MM.1S (cell line): ENCODE results near the gene NPFF.

Experiments
- DNase-seq: peaks from one replicate; pipeline ENCODE4 v3.0.0-alpha.2; 2015
- H2AFZ ChIP-seq: fragments of 300-600 bp; sonication (generic); 2 replicates; pipeline ENCODE4 v1.6.0; 2016; ENCODE audit warnings: antibody characterized with exemption, low read length
- H3F3A ChIP-seq: fragments of 300-600 bp; sonication (generic); 2 replicates; pipeline ENCODE4 v1.6.1; 2016; ENCODE audit warnings: mild to moderate bottlenecking, antibody characterized with exemption, low read length, moderate library complexity, mixed read lengths; ENCODE audit not compliant: insufficient read depth
- H3K27ac ChIP-seq: fragments of 300-600 bp; sonication (generic); 2 replicates; pipeline ENCODE4 v1.5.1; 2016; ENCODE audit warnings: mild to moderate bottlenecking, low read length
- H3K27me3 ChIP-seq: fragments of 300-600 bp; sonication (generic); replicated peaks from 2 replicates; pipeline ENCODE4 v1.6.0; 2016; ENCODE audit warnings: low read length; ENCODE audit not compliant: insufficient read depth
- H3K36me3 ChIP-seq: fragments of 300-600 bp; sonication (generic); replicated peaks from 2 replicates; pipeline ENCODE4 v1.6.1; 2016; ENCODE audit warnings: mild to moderate bottlenecking, low read length, mixed read lengths; ENCODE audit not compliant: insufficient read depth
- H3K4me1 ChIP-seq: fragments of 300-600 bp; sonication (generic); 2 replicates; pipeline ENCODE4 v1.6.1; 2016; ENCODE audit warnings: low read length, mixed read lengths
- H3K4me2 ChIP-seq: fragments of 300-600 bp; sonication (generic); 2 replicates; pipeline ENCODE4 v1.6.0; 2016; ENCODE audit warnings: low read depth, low read length
- H3K4me3 ChIP-seq: fragments of 300-600 bp; sonication (generic); 2 replicates; pipeline ENCODE4 v1.5.1; 2016; ENCODE audit warnings: low read length, mixed read lengths
- H3K79me2 ChIP-seq: fragments of 300-600 bp; sonication (generic); 2 replicates; pipeline ENCODE4 v1.6.1; 2016; ENCODE audit warnings: mixed run types, low read length, mixed read lengths
- H3K9ac ChIP-seq: fragments of 300-600 bp; sonication (generic); 2 replicates; pipeline ENCODE4 v1.6.1; 2016; ENCODE audit warnings: low read length, mixed read lengths
- H3K9me2 ChIP-seq: fragments of 300-600 bp; sonication (generic); replicated peaks from 2 replicates; pipeline ENCODE4 v1.6.1; 2016; ENCODE audit warnings: mild to moderate bottlenecking, low read length, mixed read lengths; ENCODE audit not compliant: insufficient read depth
- H3K9me3 ChIP-seq: fragments of 300-600 bp; sonication (generic); replicated peaks from 2 replicates; pipeline ENCODE4 v1.6.1; 2016; ENCODE audit warnings: mild to moderate bottlenecking, low read length, mixed read lengths; ENCODE audit not compliant: insufficient read depth
- H4K20me1 ChIP-seq: fragments of 300-600 bp; sonication (generic); 2 replicates; pipeline ENCODE4 v1.6.1; 2016; ENCODE audit warnings: mild to moderate bottlenecking, low read length, moderate library complexity, mixed read lengths; ENCODE audit not compliant: insufficient read depth
- EZH2 ChIP-seq: fragments of 300-600 bp; sonication (generic); optimal IDR thresholded peaks from 2 replicates; pipeline ENCODE3; 2017; ENCODE audit warnings: low read depth, mild to moderate bottlenecking, antibody characterized with exemption, low read length, mixed read lengths
- EZH2phosphoT487 ChIP-seq: fragments of 300-600 bp; sonication (generic); IDR thresholded peaks from 2 replicates; pipeline ENCODE4 v1.6.1; 2018; ENCODE audit warnings: antibody characterized with exemption, low read length
- TF ChIP-seq, protein P1 (sequence below): fragments of 300-600 bp; sonication (generic); IDR thresholded peaks from 2 replicates; pipeline ENCODE4 v1.5.1; 2016; ENCODE audit warnings: antibody characterized with exemption, low read length, mixed read lengths

The NPFF gene

GRCh38 chr12:53518381-53518780 is 11.1 kb upstream of the NPFF start:
- Histone ChIP-seq H4K20me1 (no peaks in the 10 kb centered on the region), H3K36me3 (no peaks in the 10 kb centered on the region; the same call in 1 of the 2 replicates)
- DNase-seq: no peak

DNA sequence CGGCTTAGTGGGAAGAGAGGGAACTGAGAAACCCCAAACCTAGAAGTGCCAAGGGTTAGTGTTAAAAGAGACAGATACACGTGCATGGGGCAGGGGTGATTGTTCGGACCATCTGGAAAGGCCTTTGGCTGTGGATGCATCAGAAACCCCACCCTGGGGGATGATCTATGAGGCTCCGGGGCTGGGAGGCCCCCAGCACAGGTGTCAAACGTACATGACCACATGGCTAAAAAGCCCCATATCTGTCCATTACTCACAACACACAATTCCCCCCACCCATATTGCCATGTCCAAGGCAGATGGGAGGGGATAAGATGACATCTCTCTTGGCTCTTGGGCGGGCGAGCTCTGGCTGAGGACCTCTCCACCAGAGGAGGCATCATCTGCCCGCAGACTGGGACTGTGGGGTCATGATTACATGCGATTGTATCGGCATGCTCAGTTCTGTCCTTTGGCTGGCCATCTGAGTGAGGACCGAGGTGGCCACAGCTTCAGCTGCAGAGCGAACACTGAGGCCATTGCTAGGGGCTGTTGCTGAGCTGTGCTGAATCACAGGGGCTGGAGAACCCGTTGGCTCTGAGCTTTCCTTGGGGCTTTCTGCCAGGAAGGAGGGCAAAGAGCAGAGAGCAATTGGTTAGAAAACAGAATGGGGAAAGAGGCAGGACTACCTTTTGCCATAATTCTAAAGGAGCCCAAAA is 9.6 kb upstream of the NPFF start:
- Histone ChIP-seq H3F3A (no peaks in the 10 kb centered on the region), H3K9ac (no peak overlapping the region), H3K4me1 (no peaks in the 10 kb centered on the region), H4K20me1 (no peaks in the 10 kb centered on the region), H3K4me3 (no peak overlapping the region), H3K4me2 (no peak overlapping the region), H3K27ac (no peak overlapping the region), H3K27me3 (no peaks in the 10 kb centered on the region), H3K79me2 (no peaks in the 10 kb centered on the region), H3K9me3 (no peaks in the 10 kb centered on the region), H2AFZ (no peak overlapping the region), H3K9me2 (no peaks in the 10 kb centered on the region), H3K36me3 (no peaks in the 10 kb centered on the region; the same call in 1 of the 2 replicates)
- no peak for TF ChIP-seq EZH2phosphoT487
- TF ChIP-seq EZH2: no peak
- TF ChIP-seq, protein P1, sequence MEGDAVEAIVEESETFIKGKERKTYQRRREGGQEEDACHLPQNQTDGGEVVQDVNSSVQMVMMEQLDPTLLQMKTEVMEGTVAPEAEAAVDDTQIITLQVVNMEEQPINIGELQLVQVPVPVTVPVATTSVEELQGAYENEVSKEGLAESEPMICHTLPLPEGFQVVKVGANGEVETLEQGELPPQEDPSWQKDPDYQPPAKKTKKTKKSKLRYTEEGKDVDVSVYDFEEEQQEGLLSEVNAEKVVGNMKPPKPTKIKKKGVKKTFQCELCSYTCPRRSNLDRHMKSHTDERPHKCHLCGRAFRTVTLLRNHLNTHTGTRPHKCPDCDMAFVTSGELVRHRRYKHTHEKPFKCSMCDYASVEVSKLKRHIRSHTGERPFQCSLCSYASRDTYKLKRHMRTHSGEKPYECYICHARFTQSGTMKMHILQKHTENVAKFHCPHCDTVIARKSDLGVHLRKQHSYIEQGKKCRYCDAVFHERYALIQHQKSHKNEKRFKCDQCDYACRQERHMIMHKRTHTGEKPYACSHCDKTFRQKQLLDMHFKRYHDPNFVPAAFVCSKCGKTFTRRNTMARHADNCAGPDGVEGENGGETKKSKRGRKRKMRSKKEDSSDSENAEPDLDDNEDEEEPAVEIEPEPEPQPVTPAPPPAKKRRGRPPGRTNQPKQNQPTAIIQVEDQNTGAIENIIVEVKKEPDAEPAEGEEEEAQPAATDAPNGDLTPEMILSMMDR: no peak
- no peak for DNase-seq

More at GRCh38 chr12:53518381-53518780, 11.1 kb upstream of the NPFF start:
- Histone ChIP-seq H3K4me2 (no peak overlapping the region), H3F3A (no peaks in the 10 kb centered on the region), H3K27ac (no peak overlapping the region), H3K4me3 (no peak overlapping the region), H3K27me3 (no peaks in the 10 kb centered on the region), H3K4me1 (no peaks in the 10 kb centered on the region), H3K9ac (no peak overlapping the region), H3K9me3 (no peaks in the 10 kb centered on the region), H2AFZ (no peak overlapping the region), H3K79me2 (no peaks in the 10 kb centered on the region), H3K9me2 (no peaks in the 10 kb centered on the region)
- no peak for TF ChIP-seq EZH2phosphoT487
- TF ChIP-seq, protein P1: no peak

- no peaks in the 10 kb centered on the region for H3F3A ChIP-seq
- H2AFZ ChIP-seq: no peak overlapping the region
- no peak overlapping the region for H3K4me3 ChIP-seq
- DNase-seq: no peak
- TF ChIP-seq, protein P1: no peak
- TF ChIP-seq EZH2phosphoT487: no peak
- TF ChIP-seq EZH2: no peak
- no peaks in the 10 kb centered on the region for H3K9me3 ChIP-seq
- no peaks in the 10 kb centered on the region for H4K20me1 ChIP-seq
- H3K9me2 ChIP-seq: no peaks in the 10 kb centered on the region
- H3K4me2 ChIP-seq: no peak overlapping the region
- no peak overlapping the region for H3K9ac ChIP-seq
- no peak overlapping the region for H3K27ac ChIP-seq
- H3K27me3 ChIP-seq: no peaks in the 10 kb centered on the region
- H3K36me3 ChIP-seq: no peaks in the 10 kb centered on the region
- no peaks in the 10 kb centered on the region for H3K79me2 ChIP-seq
- no peaks in the 10 kb centered on the region for H3K4me1 ChIP-seq
Measured at GRCh38 chr12:53515291-53515680, 8.0 kb upstream of the NPFF start.
